GM12878 (cell line): ENCODE measurements around the gene MORC4. TPM values are rescaled to one million over a fixed set of nuclear protein-coding genes. Genes with fewer than 3 reads are reported as not detected.

Experiments
- ATAC-seq: fragments of 200-7000 bp; cut with Tn5 transposase; 3 replicates; pipeline ENCODE4 v1.9.1; 2020; ENCODE audit warnings: mild to moderate bottlenecking, moderate library complexity
- Bru-seq: library from RNA; stranded (reverse); fragments of 400-500 nt; gene quantifications from one replicate; lab custom pipeline; 2021; lab: Mats Ljungman, UMichigan
- BruChase-seq, 2 experiments: library from RNA; stranded (reverse); fragments of 400-500 nt; gene quantifications; one replicate each; lab custom pipeline; 2021; lab: Mats Ljungman, UMichigan
- BruUV-seq: library from RNA; stranded (reverse); fragments of 400-500 nt; replicated peaks from 2 replicates; lab custom pipeline; 2021; lab: Mats Ljungman, UMichigan
- CTCF ChIA-PET: fragments of 300-600 bp; sonication (Branson Sonifier 250); formaldehyde crosslinking; extraction: SDS; loops from one replicate; lab custom pipeline; 2021; ENCODE audit warnings: inconsistent platforms; lab: Yijun Ruan, JAX
- POLR2A ChIA-PET: fragments of 350-600 bp; formaldehyde crosslinking; extraction: SDS; loops from one replicate; lab custom pipeline; 2021; ENCODE audit warnings: inconsistent platforms; lab: Charles Lee
- RAD21 ChIA-PET: fragments of 300-600 bp; sonication (Branson Sonifier 250); formaldehyde crosslinking; loops from one replicate; lab custom pipeline; 2023; ENCODE audit warnings: antibody characterized with exemption; ENCODE audit not compliant: unreplicated experiment; lab: Charles Lee
- SMC1A ChIA-PET: fragments of 300-600 bp; sonication (Branson Sonifier 250); formaldehyde crosslinking; loops from one replicate; lab custom pipeline; 2023; ENCODE audit not compliant: unreplicated experiment, uncharacterized antibody; lab: Charles Lee
- DNase-seq: peaks from one replicate; pipeline ENCODE4 v3.0.0-alpha.2; 2011; ENCODE audit warnings: low read depth, low spot score
- FAIRE-seq: peaks from 3 replicates; lab custom pipeline; 2011; peaks lifted over from hg19 to GRCh38; lab: Jason Lieb, UNC
- H2AFZ ChIP-seq: 2 replicates; pipeline ENCODE4 v1.6.0; 2011; ENCODE audit warnings: low read depth, low read length, control low read depth; ENCODE audit not compliant: control insufficient read depth
- H3K27ac ChIP-seq: 2 replicates; pipeline ENCODE4 v1.5.1; 2011; ENCODE audit warnings: control low read depth; ENCODE audit not compliant: control insufficient read depth, insufficient read depth
- H3K27me3 ChIP-seq, 2 experiments: replicated peaks in 1 of 2; 2 replicates each; pipeline versions ENCODE4 v1.6.0 to v1.6.1; 2011; ENCODE audit warnings: low read length in 1 of 2; ENCODE audit not compliant: control insufficient read depth in 2 of 2, insufficient read depth in 2 of 2
- H3K36me3 ChIP-seq, 2 experiments: 2 replicates each; pipeline ENCODE4 v1.5.1; 2011; ENCODE audit warnings: low read length in 1 of 2; ENCODE audit not compliant: control insufficient read depth in 2 of 2, insufficient read depth in 2 of 2
- H3K4me1 ChIP-seq: 2 replicates; pipeline ENCODE4 v1.6.1; 2011; ENCODE audit warnings: mild to moderate bottlenecking, low read length, moderate library complexity, mixed read lengths; ENCODE audit not compliant: control insufficient read depth, insufficient read depth
- H3K4me2 ChIP-seq: 2 replicates; pipeline ENCODE4 v1.6.0; 2011; ENCODE audit warnings: control low read depth; ENCODE audit not compliant: control insufficient read depth, insufficient read depth
- H3K4me3 ChIP-seq: fragments of 200-600 bp; sonication (generic); 2 replicates; pipeline ENCODE4 v1.5.1; 2016
- H3K79me2 ChIP-seq: 2 replicates; pipeline ENCODE4 v1.6.0; 2011; ENCODE audit warnings: low read length; ENCODE audit not compliant: control insufficient read depth, insufficient read depth
- H3K9ac ChIP-seq: 2 replicates; pipeline ENCODE4 v1.8.0; 2011; ENCODE audit warnings: low read length, control low read depth, mixed read lengths; ENCODE audit not compliant: control insufficient read depth, insufficient read depth
- H3K9me3 ChIP-seq: replicated peaks from 3 replicates; pipeline ENCODE4 v1.5.1; 2011; ENCODE audit warnings: mild to moderate bottlenecking, low read length; ENCODE audit not compliant: control insufficient read depth, insufficient read depth
- H4K20me1 ChIP-seq: 2 replicates; pipeline ENCODE4 v1.6.0; 2011; ENCODE audit not compliant: control insufficient read depth, insufficient read depth
- DPF2 ChIP-seq: fragments of 450-650 bp; IDR thresholded peaks from 2 replicates; pipeline ENCODE4 v1.6.1; 2017; ENCODE audit warnings: mild to moderate bottlenecking
- IKZF1 ChIP-seq: fragments of 450-650 bp; conservative IDR thresholded peaks from 2 replicates; pipeline ENCODE4 v1.6.1; 2017; ENCODE audit warnings: antibody characterized with exemption, mild to moderate bottlenecking
- TCF12 ChIP-seq: IDR thresholded peaks from 2 replicates; pipeline ENCODE4 v1.6.1; 2011; ENCODE audit warnings: low read depth, mild to moderate bottlenecking, low read length
- YY1 ChIP-seq: IDR thresholded peaks from 2 replicates; pipeline ENCODE4 v1.6.1; 2011; ENCODE audit warnings: low read depth, mild to moderate bottlenecking, low read length
- WGBS: methylation state at CpG from one replicate; pipeline ENCODE4 v1.1.6; 2016; ENCODE audit warnings: low lambda C conversion rate; ENCODE audit not compliant: insufficient replicate concordance, insufficient coverage; ENCODE audit errors: missing lambda C conversion rate; 5-methylcytosine and 5-hydroxymethylcytosine counted together
- in situ Hi-C: fragments of 300-500 bp; cut with MboI; formaldehyde crosslinking; loops from 9 replicates; pipeline ENCODE4 v1.14.3; 2018; ENCODE audit warnings: mixed read lengths
- intact Hi-C: fragments of 100-400 bp; cut with micrococcal nuclease; formaldehyde crosslinking; loops from one replicate; pipeline ENCODE4 v1.14.2; 2022; ENCODE audit not compliant: unreplicated experiment
- long read RNA-seq, 2 experiments: library from polyadenylated mRNA; unstranded; transcript quantifications; one replicate each; pipeline ENCODE4 v2.0.0, GENCODE V29; 2019 to 2020
- polyA minus RNA-seq, 3 experiments: library from RNA; depleted of rRNA, polyadenylated mRNA; stranded (reverse); fragments of >200 nt; gene quantifications; 2 replicates each; pipeline ENCODE4 v1.2.3, GENCODE V29; 2011
- polyA plus RNA-seq, 11 experiments: library from polyadenylated mRNA; depleted of rRNA in 4 of 11; unstranded in 6 of 11; stranded (reverse) in 5 of 11; fragments of >200 nt; fragmentation: Nextera tagmentation in 4 of 11; fragmentation: Illumina TruSeq in 1 of 11; extraction: Ambion mirVana in 4 of 11; extraction: Trizol in 1 of 11; gene quantifications; 1 replicate in 1 of 11; 2 replicates in 10 of 11; pipeline versions ENCODE4 v1.2.1 to v1.2.3, GENCODE V29; 2011 to 2016; ENCODE audit warnings: inconsistent platforms in 2 of 11, missing spikeins in 2 of 11, low read depth in 1 of 11
- total RNA-seq, 4 experiments: library from RNA; depleted of rRNA in 3 of 4; stranded (reverse); fragments of >200 nt in 3 of 4; fragmentation: Illumina TruSeq in 1 of 4; extraction: Trizol in 1 of 4; gene quantifications; 2 replicates each; pipeline versions ENCODE4 v1.2.1 to v1.2.3, GENCODE V29; 2013 to 2021

The MORC4 gene
- total RNA-seq (2013; cell fraction: nucleolus; rRNA removed) = 2.3 and 2.6 TPM in 2 replicates
- total RNA-seq (2014; rRNA removed) = 0.11 and 0.34 TPM in 2 replicates
- total RNA-seq (2014; rRNA removed; fragmentation: Illumina TruSeq; extraction: Trizol) = 0.41 and 0.49 TPM in 2 replicates
- total RNA-seq (2021) = 0.21 and 0.41 TPM in 2 replicates
- polyA plus RNA-seq (2011; ENCODE audit: low read depth) = 0.35 TPM
- polyA plus RNA-seq (2011; rRNA removed) = 0.65 and 0.79 TPM in 2 replicates
- polyA plus RNA-seq (2011; cell fraction: cytosol; rRNA removed) = 0.22 and 0.23 TPM in 2 replicates
- polyA plus RNA-seq (2011; cell fraction: nucleus; rRNA removed) = 0.52 and 0.59 TPM in 2 replicates
- polyA plus RNA-seq (2012) = 0.16 and 0.29 TPM in 2 replicates
- 0.28 and 0.32 TPM in 2 replicates for polyA plus RNA-seq (2014; fragmentation: Illumina TruSeq; extraction: Trizol)
- under 1 TPM; 0.06 to 0.09 TPM for polyA plus RNA-seq (2014; fragmentation: Nextera tagmentation; extraction: Ambion mirVana)
- polyA plus RNA-seq (2014; rRNA removed) = 0.16 and 0.20 TPM in 2 replicates
- under 1 TPM; 0.03 to 0.24 TPM for polyA plus RNA-seq (2016; fragmentation: Nextera tagmentation; extraction: Ambion mirVana)
- polyA minus RNA-seq (2011; rRNA and poly(A)+ RNA removed) = 0.21 and 0.51 TPM in 2 replicates
- polyA minus RNA-seq (2011; cell fraction: cytosol; rRNA and poly(A)+ RNA removed) = not detected in 2 replicates
- 0.36 and 1.1 TPM in 2 replicates for polyA minus RNA-seq (2011; cell fraction: nucleus; rRNA and poly(A)+ RNA removed)
- percentile 37 among the genes with signal in this experiment for Bru-seq, nascent RNA
- percentile 44 among the genes with signal in this experiment for BruChase-seq, experiment 1, labeled RNA remaining after a 6-hour chase
- percentile 43 among the genes with signal in this experiment for BruChase-seq, experiment 2, labeled RNA remaining after a 2-hour chase
- long read RNA-seq, experiment 1, partial matches to known transcripts = 0 of 1 reads
- long read RNA-seq, experiment 1, other reads (novel, unspliced or antisense) = 1 of 1 reads
- long read RNA-seq, experiment 2, partial matches to known transcripts = 1 of 5 reads
- long read RNA-seq, experiment 2, other reads (novel, unspliced or antisense) = 4 of 5 reads

- Histone ChIP-seq H2AFZ (peak within 1 kb of the TSS; percentile 15), H3K4me2 (peak within 1 kb of the TSS; percentile 30; the same call in 1 of the 2 replicates), H3K9ac (no peak within 1 kb of the TSS), H4K20me1 (no peaks in the 10 kb centered on the region), H3K27me3 (no peaks in the 10 kb centered on the region), H3K79me2 (no peaks in the 10 kb centered on the region), H3K4me1 (no peaks in the 10 kb centered on the region), H3K27ac (no peak within 1 kb of the TSS), H3K4me3 (peak within 1 kb of the TSS; percentile 50; the same call in 1 of the 2 replicates), H3K36me3 (no peaks in the 10 kb centered on the region), H3K9me3 (no peaks in the 10 kb centered on the region; the same call in 2 of the 3 replicates)
- WGBS = 53% methylated on average over 32 of the region's 42 CpGs
- ChIA-PET POLR2A (no interaction called here), CTCF (no interaction called here), SMC1A (interaction anchor here (0.9 kb wide), 1 partner anchor 9 kb away, joined by 3 read pairs; no protein-coding TSS in a partner anchor), RAD21 (interaction anchor here (1.1 kb wide), 1 partner anchor 542 kb away, joined by 3 read pairs; no protein-coding TSS in a partner anchor)
- no TSS peak for BruUV-seq
- in situ Hi-C loops = no loop called here
- intact Hi-C loops = no loop called here
- no peak for DNase-seq
- ATAC-seq = peak; percentile 91
- FAIRE-seq = no peak
- TF ChIP-seq TCF12 = peak; percentile 42; the same call in 1 of the 2 replicates
- peak; percentile 75 for TF ChIP-seq YY1
- TF ChIP-seq IKZF1 = peak; percentile 25; the same call in 1 of the 2 replicates
- TF ChIP-seq DPF2 = no peak
Measured at GRCh38 chrX:107000013-107000515, at the start of gene MORC4. TSS of gene MORC4 (minus strand) at chrX:107000212. CDS start at chrX:106999969, 243 bp downstream.
